GM21619 (cell line): ENCODE measurements around the gene GDI1.

ENCODE experiments used
- ATAC-seq: cut with Tn5 transposase; IDR thresholded peaks from one replicate; pipeline ENCODE4 v1.9.1; 2021; ENCODE audit not compliant: unreplicated experiment

The GDI1 gene

DNA sequence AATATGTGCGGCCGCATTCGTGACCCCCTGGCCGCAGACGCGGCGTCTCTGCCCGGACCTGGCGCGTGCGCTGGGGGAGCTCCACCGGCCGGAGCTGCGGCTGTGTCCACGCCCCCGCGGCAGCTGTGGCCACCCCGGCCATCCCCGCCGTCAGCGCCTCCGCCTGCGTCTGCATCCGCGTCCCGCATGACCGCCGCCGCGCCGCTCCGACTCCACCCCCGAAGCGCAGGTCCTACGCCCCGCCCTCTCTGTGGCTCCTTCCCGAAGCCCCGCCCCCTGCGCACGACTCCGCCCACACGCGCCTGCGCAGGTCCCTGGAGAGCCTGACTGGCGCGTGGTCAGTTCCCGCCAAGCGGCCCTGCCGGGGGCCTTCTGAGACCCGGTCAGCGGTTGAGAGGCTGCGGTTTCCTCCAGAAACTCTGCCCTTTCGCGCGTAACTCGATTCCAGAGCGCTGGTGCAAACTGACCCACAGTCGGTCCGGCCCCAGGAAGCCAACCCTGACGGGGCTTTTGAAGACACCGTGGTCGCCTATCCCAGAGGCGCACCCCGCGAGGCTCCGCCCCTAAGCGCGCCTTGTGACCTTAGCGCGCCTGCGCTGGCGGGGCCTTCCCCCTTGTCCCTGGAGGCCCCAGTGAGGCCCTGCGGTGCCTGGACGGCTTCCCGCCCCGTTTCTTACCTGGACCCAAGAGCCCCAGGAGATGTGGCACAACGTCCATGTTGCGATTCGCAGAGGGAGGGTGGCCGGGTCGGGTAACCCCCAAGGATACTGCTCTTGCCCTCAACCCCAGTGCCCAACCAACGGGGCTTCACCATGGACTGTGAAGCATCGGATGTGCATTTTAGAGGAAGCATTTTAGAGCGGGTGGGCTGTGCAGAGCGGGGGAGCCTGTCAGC, 42.0 kb downstream of the GDI1 start, which contains the start of gene LAGE3:
TSS of gene LAGE3 (minus strand) at position 554 of the 895 bp plus-strand sequence. CDS start at position 188, 366 bp downstream.
- ATAC-seq, result peak; percentile 87

DNA sequence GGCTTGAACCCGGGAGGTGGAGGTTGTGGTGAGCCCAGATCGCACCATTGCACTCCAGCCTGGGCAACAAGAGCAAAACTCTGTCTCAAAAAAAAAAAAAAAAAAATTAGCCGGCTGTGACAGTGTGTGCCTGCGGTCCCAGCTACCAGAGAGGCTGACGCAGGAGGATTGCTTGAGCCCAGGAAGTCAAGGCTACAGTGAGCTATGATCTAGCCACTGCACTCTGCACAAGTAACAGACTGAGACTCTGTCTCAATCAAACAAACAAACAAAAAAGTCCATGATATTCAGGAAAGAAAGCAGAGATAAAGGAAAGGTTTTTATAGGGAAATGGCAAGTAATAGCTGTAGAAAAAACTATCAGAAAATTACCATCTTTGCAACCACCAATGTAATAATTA, 44.2 kb downstream of the GDI1 start:
- no peak for ATAC-seq

DNA sequence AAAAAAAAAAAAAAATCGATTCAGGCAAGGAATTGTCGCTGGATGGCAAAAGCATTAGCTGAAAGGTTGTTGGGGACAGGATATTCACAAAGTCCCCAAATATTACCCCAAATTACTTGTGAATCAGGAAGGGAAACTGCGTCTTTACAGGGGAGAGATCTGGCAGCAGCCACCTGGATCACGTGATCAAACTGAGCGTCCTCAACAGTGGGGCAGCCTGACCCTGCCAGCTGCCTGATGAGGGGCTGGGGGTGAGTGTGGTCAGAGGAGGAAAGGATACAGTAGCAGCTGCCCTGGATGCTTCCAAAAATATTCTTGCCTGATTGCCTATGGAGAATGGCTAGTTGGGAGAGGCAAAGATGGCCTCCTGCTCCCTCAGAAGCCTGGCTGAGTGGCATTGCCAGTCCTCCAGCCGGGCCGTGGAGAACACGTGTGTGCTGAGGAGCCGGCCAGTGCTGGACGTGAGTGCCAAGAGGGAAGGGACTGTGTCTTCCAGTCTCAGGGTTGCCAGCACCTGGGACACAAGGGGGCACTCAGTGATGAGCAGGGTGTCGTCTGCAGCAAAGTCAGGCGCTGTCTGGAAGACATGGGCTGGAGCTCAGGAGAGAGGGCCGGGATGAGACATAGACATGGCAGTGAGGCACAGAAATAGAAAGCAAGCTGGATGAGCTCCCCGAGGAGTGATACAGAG, 45.1 kb downstream of the GDI1 start:
- ATAC-seq, result no peak

DNA sequence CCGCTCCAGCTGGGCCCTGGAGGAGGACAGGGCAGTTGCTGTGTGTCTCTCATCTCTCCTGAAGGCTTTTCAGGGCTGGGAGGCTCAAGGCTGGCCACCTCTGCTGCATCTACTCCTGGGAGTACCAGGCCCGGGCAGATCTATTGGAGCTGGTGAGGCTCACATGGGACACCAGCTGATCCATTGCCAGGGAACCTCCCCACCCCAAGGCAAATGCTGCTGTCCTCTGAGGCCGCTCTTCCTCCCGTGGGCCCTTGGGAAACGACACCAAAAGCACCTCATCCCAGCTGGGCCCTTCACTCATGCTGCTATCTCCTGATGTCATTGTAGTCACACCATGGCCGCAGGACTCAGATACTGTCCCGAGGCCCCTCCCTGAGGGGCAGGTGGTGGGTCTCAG, 45.8 kb downstream of the GDI1 start:
- no peak for ATAC-seq

DNA sequence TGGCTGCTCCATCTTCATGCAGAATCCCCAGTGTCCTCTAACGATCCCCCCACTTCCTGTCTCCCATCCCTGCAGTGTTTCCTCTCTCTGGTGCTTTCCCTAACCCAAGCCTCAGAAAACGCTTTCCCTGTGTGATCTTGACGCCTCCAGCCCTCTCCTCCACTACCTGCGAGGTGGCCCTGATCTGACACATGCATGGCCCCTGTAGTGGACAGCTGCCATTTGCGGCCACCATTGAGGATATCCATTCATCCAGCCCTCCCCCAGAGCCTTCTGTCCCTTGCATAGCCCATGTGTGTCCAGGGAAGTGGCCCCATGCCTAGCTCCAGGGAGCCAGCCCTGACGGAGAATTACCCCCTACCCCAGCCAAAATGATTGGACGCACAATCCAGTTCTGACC, 46.4 kb downstream of the GDI1 start:
- ATAC-seq, result no peak

DNA sequence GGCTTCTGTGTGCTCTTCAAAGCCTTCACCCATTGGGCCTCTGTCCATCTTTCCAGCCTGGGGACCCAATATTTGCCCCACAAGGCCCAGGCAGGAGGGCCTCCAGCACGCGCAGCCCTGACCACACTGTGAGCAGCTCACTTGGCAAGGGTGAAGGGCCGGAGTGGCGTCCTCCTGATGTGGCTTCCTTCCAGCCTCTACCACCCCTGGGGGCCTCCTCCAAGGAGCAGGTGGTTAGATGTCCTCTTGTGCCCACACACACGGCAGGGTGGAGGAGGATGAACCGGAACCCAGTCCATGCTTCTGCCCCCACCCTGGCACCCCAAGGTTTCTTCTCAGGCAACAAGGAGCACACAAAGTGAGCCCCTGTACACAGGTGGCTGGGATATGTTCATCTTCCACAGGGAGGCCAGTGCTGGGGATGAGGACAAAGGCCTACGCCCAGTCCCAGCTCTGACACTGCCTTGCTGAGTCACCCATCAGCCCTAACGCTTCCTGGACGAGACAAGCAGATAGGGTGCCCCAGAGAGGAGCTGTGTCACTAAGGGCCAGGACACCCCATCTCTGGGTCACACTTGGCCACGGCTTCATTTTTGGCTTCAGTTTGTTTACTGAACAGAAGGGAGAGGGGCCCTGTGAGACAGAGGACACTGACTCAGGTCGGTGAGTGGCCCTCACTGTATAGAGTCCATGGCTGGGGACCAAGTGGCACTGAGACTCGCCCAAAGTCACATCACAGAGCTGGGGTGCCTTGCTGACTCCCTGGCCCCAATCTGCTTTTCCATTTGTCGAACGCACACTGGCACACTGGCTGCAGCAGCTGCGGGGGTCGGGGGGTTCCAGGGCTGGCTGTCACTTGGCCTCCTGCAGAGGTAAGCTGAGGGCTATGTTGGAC, 47.5 kb downstream of the GDI1 start:
- ATAC-seq, result no peak

DNA sequence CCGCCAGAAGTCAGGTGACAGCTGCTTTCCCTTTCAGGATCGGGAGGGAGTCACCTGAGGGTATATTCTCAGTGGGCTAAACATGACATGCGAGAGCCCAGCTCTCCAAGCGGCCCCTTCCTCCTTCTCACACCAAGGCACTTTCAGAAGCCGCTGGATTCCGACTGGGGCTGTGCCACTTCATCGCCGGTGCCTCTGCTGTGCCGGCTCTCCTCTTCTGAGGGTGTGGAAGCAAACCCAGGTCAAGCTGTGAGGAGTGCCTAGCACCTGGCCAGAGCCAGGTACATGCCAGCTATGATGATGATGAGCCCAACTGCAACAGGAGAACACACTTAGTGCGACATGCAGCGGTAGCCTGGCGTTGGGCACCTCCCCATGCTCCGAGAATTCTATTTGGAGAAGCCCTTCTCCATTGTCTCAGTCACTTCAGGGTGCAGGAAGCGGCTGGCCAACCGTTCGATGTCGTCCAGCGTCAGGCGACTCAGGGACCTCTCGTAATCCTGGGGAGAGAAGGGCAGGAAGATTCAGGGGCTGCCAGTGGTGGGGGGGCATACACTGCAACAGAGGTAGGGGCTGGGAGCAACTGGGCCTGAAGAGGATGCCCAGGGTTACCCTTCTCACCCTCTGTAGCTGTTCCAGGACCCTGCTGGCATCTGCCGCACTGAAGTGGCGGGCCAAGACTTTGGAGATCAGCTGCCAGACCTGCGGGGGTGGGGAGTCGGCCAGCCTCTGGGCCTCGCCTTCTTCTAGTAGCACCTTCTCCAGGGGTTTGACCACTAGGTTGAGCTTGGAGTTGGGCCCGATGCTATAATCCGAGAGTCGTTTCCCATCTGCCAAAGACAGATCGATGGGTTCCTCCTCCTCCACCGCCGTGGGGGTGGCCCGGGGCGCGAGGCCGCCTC, 48.4 kb downstream of the GDI1 start:
- ATAC-seq, result no peak

DNA sequence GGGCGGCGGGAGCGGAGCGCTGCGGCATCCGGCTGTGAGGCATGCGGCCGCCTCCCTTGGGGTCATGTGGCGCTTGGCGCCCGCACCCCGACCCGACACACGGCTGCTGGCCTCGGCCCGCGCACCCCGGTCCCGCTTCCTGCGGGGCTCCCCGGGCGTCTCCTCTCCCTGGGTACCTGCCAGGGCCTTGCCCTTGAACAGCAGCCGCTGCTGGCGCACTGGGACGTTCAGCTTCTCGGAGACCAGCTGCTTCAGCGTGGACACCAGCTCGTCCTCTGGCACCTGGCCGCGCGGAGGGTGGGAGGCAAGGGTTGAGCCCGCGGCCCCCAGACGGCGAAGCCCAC, 49.1 kb downstream of the GDI1 start:
- ATAC-seq, result no peak

DNA sequence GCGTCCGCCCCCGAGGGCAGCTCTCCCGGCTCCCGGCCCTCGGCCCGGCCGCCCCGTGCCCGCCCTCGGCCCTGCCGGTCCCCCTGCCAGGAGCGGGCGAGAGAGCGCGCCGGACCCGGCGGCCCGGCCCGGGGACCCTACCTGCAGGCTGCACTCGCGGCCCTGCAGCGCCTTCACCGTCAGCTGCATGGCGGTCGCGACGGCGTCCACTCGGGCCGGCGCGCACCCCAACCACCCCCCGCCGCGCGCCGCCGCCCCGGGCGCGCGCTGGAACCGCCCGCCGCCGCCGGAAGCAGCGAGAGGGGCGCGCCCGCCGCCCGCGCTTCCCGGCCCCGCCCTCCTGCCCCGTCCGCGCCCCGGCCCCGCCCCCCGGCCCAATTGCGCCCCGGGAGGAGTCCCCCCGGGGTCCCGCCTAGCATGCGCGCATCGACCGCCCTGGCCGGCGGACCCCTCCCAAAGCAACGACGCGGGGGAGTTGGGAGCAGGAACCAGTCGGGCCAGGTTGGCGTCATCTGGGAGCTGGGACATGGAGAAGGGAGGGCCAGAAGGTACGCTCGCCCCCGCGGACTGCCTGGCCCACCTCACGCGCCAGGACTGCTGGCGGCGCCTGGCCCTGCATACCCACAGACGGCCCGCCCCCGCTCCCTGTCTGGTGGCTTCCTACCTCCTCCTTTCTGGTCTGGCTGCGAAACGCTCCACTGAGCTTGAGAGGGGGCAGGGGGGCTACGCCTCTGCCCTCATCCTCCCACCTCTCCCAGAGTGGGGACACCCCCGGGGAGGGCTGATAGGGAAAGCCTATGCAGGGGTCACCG, 49.6 kb downstream of the GDI1 start, which contains the start of gene UBL4A:
TSS of gene UBL4A (minus strand) at position 220 of the 812 bp plus-strand sequence. CDS start at position 189, 31 bp downstream.
- ATAC-seq, result no peak

DNA sequence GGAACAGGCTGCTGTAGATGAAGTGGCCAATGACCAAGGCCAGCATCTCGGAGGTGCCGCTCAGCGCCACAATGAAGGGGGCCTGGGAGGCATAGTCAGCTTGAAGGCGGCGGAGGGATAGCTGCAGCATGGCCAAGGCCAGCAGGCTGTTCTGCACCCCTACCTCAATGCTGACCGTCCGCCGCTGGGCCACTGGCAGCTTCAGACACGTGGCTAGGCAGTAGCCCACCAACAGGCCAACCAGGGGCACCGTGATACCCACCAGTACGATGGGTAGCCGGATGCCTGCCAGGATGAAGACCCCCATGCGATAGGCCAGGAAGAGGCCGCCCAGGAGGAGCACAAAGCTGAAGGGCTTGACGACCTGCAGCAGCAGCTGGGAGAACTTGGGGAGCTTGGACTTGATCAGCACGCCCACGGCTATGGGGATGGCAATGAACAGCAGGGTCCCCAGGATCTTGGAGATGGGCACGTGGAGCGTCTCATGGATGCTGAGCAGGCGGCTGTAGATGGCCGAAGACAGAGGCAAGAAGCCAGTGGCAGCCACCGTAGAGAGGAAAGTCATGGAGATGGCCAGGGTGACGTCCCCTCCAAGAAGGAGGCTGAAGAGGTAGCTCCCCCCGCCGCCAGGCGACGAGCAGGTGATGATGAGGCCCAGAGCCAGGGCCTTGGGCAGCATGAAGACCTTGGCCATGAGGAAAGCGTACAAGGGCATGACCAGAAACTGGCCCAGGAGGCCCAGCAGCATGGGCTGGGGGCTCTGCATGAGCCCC, 50.8 kb downstream of the GDI1 start:
- ATAC-seq, result no peak

DNA sequence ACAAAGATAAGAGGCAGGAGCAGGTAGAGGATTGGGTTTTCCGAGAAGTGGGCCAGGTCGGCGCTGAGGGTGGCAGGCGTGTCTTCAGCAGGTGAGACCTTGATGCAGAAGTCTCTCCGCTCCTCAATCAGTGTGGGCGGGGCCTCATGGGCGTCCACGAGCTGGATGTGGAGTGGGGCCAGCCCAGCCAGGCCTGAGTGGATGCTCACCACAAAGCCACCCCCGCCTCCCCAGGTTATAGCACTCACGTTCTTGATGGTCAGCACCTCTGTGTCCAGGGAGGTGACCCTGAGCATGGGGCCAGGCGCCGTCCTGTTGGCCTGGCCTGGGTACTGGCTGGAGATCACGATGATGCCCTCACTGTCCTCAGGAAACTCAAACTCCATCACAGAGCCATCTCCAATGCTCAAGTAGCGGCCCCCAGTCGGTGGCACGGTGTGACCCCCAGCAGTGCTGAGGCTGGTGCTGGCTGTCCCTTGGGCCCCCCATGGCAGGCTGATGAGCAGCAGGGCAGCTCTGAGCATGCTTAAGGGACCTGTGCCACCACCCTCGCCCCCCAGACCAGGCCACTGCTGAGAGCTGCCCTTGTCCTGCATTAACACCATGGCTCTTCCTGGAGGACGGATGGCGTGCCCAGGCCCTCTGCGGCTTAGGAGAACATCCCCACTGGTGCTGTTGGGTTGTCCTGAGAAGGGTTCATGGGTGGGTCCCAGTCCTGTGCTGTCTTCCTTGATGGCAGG, 51.6 kb downstream of the GDI1 start:
- no peak for ATAC-seq

DNA sequence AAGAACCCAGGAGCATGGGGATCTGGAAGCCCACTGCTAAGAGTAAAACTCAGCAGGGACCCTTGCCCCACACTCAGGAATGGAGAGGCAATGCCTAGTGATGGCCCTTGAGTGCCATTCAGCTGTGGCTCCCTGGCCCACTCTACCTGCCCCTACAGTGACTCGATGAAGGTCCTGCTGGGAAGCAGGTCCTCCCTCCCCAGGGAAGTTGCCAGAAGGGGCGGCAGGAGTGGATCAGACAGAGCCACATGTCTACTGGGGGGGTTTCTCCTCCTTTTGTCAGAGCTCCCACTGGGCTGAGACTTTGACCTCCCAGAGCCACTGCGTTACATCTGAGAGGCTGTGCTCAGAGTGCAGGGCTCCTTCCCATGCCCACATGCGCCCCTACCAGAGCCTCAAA, 52.2 kb downstream of the GDI1 start:
- ATAC-seq, result no peak

DNA sequence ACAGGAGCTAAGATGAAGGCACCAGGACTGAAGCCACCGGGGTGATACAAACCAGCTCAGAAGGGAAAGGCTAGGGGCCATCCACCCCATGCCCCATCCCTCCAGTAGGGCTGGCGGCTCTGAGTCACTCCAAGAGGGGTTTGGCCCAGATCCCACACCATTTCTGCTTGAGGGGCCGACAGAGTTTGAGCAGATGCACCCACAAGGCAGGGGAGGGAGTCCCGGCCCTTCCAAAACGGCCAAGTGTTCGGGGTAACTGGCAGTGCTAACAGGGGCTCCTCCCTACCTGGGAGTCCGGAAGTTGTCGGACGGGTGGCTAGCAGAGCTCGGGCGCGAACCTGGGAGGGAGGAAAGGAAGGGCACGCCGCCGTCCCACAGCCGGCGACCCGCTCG, 53.1 kb downstream of the GDI1 start:
- peak; percentile 25 for ATAC-seq

DNA sequence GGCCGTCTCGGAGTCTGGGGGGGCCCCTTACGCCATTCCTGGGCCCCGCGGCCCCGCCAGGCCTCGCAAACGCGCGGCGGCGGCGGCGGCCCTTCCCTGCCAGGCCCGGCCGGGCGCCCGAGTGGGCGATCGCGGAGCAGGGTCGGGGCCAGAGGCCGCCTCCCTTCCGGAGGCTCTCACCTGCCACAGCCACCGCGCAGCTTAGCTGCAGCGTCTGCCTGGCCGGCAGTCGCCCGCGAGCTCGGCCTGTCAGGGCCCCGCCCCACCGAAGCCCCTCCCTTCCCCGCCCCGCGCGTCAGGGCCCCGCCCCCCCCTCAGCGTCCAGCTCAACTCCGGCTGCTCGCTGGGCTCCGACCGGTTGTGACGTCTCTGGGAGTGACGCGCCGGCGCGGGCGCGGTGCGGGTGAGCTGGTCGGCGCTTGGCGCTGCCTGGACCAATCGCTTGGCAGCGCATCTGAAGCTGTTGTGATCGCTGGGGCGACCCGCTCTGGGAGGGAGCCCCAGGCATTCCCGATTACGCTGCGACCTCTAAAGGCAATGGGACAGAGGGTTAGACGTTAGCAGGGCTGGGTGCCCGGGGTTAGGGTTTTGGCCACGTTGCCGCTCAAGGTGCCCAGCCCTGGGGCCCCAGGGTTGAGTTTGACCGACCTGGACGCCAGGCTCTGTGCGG, 53.6 kb downstream of the GDI1 start, which contains the start of gene SLC10A3:
TSS of gene SLC10A3 (minus strand) at position 216 of the 670 bp plus-strand sequence. CDS start 1,689 bp downstream, outside the sequence.
- ATAC-seq, result peak; percentile 82
